Ishikawa (cell line): ENCODE data around the gene ACTN1.

Experiments
- CEBPB ChIP-seq: IDR thresholded peaks from 2 replicates; pipeline ENCODE4 v1.6.1; 2012
- CREB1 ChIP-seq: IDR thresholded peaks from 2 replicates; pipeline ENCODE4 v1.6.1; 2012; ENCODE audit warnings: low read depth
- EGR1 ChIP-seq: IDR thresholded peaks from 2 replicates; pipeline ENCODE4 v1.6.1; 2012
- EP300 ChIP-seq: IDR thresholded peaks from 2 replicates; pipeline ENCODE4 v1.6.1; 2012; ENCODE audit warnings: borderline replicate concordance
- FOXM1 ChIP-seq: IDR thresholded peaks from 2 replicates; pipeline ENCODE4 v1.6.1; 2012; ENCODE audit warnings: low read depth, borderline replicate concordance
- NFIC ChIP-seq: IDR thresholded peaks from 2 replicates; pipeline ENCODE4 v1.6.1; 2012
- RAD21 ChIP-seq: IDR thresholded peaks from 2 replicates; pipeline ENCODE4 v1.6.1; 2012; ENCODE audit warnings: low read depth
- TAF1 ChIP-seq: IDR thresholded peaks from 2 replicates; pipeline ENCODE4 v1.6.1; 2012; ENCODE audit warnings: low read depth, mild to moderate bottlenecking
- TCF12 ChIP-seq: IDR thresholded peaks from 2 replicates; pipeline ENCODE4 v1.6.1; 2012; ENCODE audit warnings: low read depth
- TEAD4 ChIP-seq: IDR thresholded peaks from 2 replicates; pipeline ENCODE4 v1.6.1; 2012
- YY1 ChIP-seq: IDR thresholded peaks from 2 replicates; pipeline ENCODE4 v1.6.1; 2012; ENCODE audit warnings: low read depth
- ZBTB7A ChIP-seq: IDR thresholded peaks from 2 replicates; pipeline ENCODE4 v1.6.1; 2012; ENCODE audit warnings: low read depth
- TF ChIP-seq, protein P1 (sequence below): IDR thresholded peaks from 2 replicates; pipeline ENCODE4 v1.6.1; 2012; ENCODE audit warnings: low read depth, mild to moderate bottlenecking
- TF ChIP-seq, protein P2 (sequence below): IDR thresholded peaks from 2 replicates; pipeline ENCODE4 v1.6.1; 2012
- TF ChIP-seq, protein P3 (sequence below): IDR thresholded peaks from 2 replicates; pipeline ENCODE4 v1.6.1; 2012

The ACTN1 gene

DNA sequence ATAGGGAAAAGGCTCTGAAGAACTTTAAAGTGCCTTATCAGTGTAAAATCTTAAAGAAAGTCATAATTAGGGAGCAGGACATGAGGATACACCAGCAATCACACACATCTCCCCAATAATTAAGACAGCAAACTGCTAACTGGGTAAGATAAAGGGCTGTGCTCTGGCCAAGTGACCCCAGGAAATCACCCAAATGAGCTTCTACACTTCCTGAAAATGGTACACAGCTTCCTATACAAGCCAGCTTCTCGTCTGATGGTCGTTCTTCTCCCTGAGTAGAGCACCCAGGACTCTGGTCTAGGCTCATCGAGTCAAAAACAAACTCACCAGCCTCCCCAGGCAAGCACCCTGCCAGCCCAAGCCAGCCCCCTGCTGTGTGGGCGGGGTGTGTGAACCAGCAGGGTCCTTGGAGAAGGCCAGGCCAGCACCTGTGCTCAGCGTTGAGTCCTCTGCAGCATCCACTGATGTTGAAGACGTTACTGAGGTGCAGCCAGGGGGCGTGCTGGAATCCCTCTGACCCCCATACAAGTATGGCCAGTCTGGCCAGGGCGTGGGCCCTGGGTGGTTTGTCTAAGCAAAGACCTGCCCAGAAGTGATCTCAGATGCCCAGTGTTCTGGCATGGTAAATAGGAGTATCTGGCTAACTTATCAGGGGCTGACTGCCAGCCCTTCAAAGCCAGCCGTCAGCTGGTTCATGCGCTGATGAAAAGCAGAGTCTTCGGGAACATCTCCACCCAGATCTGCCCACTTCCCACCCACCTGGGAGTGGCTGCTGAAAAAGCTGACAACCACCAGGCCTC, 41.4 kb downstream of the ACTN1 start:
- TF ChIP-seq CEBPB: no peak
- TF ChIP-seq TAF1: no peak
- TF ChIP-seq, protein P1, sequence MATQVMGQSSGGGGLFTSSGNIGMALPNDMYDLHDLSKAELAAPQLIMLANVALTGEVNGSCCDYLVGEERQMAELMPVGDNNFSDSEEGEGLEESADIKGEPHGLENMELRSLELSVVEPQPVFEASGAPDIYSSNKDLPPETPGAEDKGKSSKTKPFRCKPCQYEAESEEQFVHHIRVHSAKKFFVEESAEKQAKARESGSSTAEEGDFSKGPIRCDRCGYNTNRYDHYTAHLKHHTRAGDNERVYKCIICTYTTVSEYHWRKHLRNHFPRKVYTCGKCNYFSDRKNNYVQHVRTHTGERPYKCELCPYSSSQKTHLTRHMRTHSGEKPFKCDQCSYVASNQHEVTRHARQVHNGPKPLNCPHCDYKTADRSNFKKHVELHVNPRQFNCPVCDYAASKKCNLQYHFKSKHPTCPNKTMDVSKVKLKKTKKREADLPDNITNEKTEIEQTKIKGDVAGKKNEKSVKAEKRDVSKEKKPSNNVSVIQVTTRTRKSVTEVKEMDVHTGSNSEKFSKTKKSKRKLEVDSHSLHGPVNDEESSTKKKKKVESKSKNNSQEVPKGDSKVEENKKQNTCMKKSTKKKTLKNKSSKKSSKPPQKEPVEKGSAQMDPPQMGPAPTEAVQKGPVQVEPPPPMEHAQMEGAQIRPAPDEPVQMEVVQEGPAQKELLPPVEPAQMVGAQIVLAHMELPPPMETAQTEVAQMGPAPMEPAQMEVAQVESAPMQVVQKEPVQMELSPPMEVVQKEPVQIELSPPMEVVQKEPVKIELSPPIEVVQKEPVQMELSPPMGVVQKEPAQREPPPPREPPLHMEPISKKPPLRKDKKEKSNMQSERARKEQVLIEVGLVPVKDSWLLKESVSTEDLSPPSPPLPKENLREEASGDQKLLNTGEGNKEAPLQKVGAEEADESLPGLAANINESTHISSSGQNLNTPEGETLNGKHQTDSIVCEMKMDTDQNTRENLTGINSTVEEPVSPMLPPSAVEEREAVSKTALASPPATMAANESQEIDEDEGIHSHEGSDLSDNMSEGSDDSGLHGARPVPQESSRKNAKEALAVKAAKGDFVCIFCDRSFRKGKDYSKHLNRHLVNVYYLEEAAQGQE: no peak
- TF ChIP-seq, protein P2, sequence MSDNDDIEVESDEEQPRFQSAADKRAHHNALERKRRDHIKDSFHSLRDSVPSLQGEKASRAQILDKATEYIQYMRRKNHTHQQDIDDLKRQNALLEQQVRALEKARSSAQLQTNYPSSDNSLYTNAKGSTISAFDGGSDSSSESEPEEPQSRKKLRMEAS: no peak
- no peak for TF ChIP-seq EP300
- TF ChIP-seq, protein P3, sequence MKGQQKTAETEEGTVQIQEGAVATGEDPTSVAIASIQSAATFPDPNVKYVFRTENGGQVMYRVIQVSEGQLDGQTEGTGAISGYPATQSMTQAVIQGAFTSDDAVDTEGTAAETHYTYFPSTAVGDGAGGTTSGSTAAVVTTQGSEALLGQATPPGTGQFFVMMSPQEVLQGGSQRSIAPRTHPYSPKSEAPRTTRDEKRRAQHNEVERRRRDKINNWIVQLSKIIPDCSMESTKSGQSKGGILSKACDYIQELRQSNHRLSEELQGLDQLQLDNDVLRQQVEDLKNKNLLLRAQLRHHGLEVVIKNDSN: no peak
- TF ChIP-seq EGR1: no peak
- peak; percentile 37; the same call in 1 of the 2 replicates for TF ChIP-seq TCF12
- peak; percentile 8; the same call in 1 of the 2 replicates for TF ChIP-seq RAD21
- TF ChIP-seq FOXM1: no peak
- no peak for TF ChIP-seq ZBTB7A
- no peak for TF ChIP-seq YY1
- no peak for TF ChIP-seq CREB1
- TF ChIP-seq TEAD4: peak; percentile 10; the same call in 1 of the 2 replicates
- TF ChIP-seq NFIC: peak; percentile 47

DNA sequence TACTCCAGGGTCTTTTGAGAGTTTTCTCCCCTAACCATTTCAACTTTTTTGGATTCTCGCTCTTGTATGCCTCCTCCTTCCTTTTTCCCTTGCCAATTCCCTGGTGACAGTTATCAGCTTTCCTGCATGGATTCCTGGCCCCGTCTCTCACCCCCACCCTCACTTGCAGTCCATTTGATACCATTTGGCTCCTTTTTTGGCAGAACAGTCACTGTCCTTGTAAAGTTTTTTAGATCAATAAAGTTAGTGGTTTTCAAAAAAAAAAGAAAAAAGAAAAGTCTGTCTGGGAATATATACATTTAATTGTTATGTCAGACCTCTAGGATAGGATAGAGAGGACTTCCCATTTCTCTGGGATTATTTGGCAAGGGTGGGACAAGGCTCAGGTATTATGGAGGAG, 42.1 kb downstream of the ACTN1 start:
- TF ChIP-seq CREB1 (no peak), CEBPB (no peak), RAD21 (no peak), TCF12 (no peak), FOXM1 (no peak), EP300 (no peak), TEAD4 (no peak), EGR1 (no peak), NFIC (no peak), ZBTB7A (no peak), TAF1 (no peak), YY1 (no peak)
- TF ChIP-seq, protein P3: no peak
- TF ChIP-seq, protein P2: no peak
- TF ChIP-seq, protein P1: no peak

DNA sequence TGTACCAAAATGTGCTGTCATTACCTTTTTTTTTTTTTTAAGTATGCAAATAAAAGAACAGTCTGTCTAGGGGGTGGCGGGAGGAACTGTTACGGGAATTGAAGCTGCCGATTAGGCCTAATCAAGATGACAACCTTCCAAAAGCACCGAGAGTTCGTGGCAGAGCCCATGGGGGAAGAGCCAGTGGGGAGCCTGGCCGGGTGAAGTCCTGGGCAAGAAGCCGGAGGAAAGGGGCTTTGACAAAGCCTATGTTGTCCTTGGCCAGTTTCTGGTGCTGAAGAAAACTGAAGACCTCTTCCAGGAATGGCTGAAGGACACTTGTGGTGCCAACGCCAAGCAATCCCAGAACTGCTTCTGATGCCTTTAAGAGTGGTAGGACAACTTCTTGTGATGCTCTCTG, 42.6 kb downstream of the ACTN1 start:
- TF ChIP-seq FOXM1 (no peak), TAF1 (no peak), ZBTB7A (no peak), NFIC (no peak), RAD21 (no peak), EP300 (no peak), YY1 (no peak), CREB1 (no peak), TCF12 (no peak), TEAD4 (no peak)
- TF ChIP-seq, protein P3: no peak

DNA sequence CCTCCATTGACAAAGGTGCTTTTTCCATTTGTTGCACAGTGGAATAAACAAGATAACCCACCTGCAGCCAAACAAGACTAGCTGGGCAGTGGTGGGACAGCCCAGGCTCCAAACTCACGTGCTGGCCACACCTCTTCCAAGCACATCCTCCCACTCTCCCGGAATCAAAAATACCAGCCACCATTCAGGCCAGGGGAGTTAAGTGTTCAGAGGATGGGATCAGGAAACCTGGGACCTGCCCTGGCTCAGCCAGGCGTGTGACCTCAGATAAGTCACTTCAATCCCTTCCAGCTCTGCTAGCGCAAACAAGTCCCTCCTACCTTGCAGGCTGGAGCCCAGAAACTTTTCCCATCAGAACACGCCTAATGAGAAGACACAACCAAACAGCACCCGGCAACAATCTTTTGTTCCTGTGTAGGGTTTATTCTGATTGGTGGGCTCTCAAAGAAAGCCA, 43.3 kb downstream of the ACTN1 start:
- TF ChIP-seq EP300 (no peak), TCF12 (no peak), ZBTB7A (no peak), TAF1 (no peak), NFIC (no peak), CEBPB (no peak), EGR1 (no peak), RAD21 (no peak), YY1 (no peak), TEAD4 (no peak), CREB1 (no peak), FOXM1 (no peak)
- TF ChIP-seq, protein P1: no peak
- TF ChIP-seq, protein P3: no peak
- TF ChIP-seq, protein P2: no peak
